HAP-1 (cell line): ENCODE measurements around the gene THSD7B.
"Not testable (repeated sequence)": the region's sequence is repeated elsewhere in the genome, so short reads cannot be mapped to it uniquely, and the experiment has no call there.

Experiments
- DNase-seq, 2 experiments: peaks; one replicate each; pipeline ENCODE4 v3.0.0-alpha.2; 2016 to 2020; ENCODE audit warnings: low spot score in 2 of 2
- H3K27me3 ChIP-seq: fragments of 250-450 bp; sonication (Bioruptor Pico); 2 replicates; pipeline ENCODE4 v1.5.1; 2020; ENCODE audit warnings: low read depth, mild to moderate bottlenecking, moderate library complexity
- H3K36me3 ChIP-seq: fragments of 250-450 bp; sonication (Bioruptor Pico); replicated peaks from 2 replicates; pipeline ENCODE4 v1.5.1; 2020; ENCODE audit warnings: mild to moderate bottlenecking
- H3K4me1 ChIP-seq: fragments of 250-450 bp; sonication (Bioruptor Pico); 2 replicates; pipeline ENCODE4 v1.5.1; 2020; ENCODE audit warnings: mild to moderate bottlenecking
- H3K4me3 ChIP-seq: fragments of 250-450 bp; sonication (Bioruptor Pico); 2 replicates; pipeline ENCODE4 v1.5.1; 2020; ENCODE audit warnings: mild to moderate bottlenecking, moderate library complexity
- H3K9me3 ChIP-seq: fragments of 250-450 bp; sonication (Bioruptor Pico); 2 replicates; pipeline ENCODE4 v1.5.1; 2020; ENCODE audit warnings: mild to moderate bottlenecking, moderate library complexity
- in situ Hi-C: fragments of 300-500 bp; cut with MboI; formaldehyde crosslinking; loops from 3 replicates; pipeline ENCODE4 v1.14.3; 2020; ENCODE audit warnings: low sequenced_read_pairs, inconsistent platforms, mixed read lengths

The THSD7B gene

DNA sequence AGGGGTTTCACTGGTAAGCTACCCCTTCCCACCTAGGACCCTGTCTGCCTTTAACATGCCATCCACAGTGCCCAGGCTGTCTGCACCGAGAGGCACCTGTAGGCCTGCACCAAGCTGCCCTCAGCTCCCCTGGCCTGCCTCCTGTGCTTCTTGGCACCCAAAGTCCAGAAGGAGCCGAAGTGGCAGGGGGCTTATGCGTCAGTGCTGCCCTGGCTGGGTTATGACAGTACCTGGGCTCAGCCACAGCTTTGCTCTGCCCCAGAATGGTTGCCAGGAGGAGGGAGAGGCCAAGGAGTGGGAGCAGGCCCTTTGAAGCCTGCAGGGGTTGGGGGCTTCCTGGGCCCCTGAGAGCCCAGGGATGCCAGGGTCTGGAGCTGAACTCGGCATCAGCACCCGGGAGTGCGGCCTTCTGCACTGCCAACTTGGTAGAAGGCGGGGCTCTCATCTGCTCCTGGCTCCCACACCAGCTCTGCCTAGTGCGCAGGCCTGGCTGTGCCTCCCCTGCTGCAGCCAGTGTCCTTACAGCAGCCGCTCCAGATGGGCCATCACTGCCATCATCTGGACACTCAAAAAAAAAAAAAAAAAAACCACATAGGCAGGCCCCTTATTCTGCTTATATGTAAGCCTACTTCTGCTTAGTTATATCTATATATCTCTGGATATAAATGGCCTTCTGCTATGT, 155.4 kb downstream of the THSD7B start:
- DNase-seq: no peak
- in situ Hi-C loops: no loop called here

DNA sequence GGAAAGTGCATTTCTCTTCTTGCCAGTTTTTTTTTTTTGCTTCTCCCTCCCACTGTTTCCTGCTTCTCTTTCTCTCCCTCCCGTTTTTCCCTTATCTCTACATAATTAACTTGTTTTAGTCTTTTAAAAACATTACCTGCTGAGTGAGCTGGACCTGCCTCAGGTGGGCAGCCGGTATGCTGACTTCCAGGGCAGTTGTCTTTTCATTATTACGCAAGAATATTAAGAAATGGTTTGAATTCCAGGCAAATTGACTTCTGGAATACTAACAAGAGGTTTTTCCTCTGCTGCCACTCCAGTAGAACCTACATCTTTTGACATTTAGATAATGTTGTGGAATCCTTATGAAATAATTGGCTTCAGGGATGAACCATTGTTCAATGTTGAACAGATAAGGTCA, 161.8 kb downstream of the THSD7B start:
- Histone ChIP-seq H3K4me3 (no peak overlapping the region), H3K36me3 (no peaks in the 10 kb centered on the region), H3K27me3 (no peaks in the 10 kb centered on the region), H3K9me3 (no peaks in the 10 kb centered on the region), H3K4me1 (no peaks in the 10 kb centered on the region)
- in situ Hi-C loops: no loop called here
- no peak for DNase-seq

More for the DNA sequence above, 155.4 kb downstream of the THSD7B start:
- H3K36me3 ChIP-seq: no peaks in the 10 kb centered on the region
- no peaks in the 10 kb centered on the region for H3K9me3 ChIP-seq
- no peaks in the 10 kb centered on the region for H3K27me3 ChIP-seq
- no peak overlapping the region for H3K4me3 ChIP-seq
- H3K4me1 ChIP-seq: no peaks in the 10 kb centered on the region

DNA sequence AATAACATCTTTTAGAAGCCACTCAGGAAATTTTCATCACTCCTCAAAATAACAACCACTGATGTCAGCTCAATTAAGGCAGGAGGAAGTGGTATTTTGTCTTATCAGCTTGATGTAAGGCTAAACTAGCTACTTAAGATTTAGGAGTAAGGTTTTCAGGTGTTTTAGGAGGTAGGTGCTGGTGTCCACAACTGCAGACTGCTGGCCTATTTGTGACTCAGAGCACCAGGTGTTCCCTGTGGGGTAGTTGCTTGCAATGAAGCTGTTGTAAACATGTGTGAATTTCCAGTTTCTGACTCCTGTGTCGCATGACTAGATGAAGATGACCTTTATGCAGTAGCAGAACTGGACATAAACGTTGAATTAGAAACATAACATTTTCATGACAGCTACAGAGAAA, 164.2 kb downstream of the THSD7B start:
- Histone ChIP-seq H3K36me3 (no peaks in the 10 kb centered on the region), H3K27me3 (no peaks in the 10 kb centered on the region), H3K4me1 (no peaks in the 10 kb centered on the region), H3K4me3 (no peak overlapping the region), H3K9me3 (no peaks in the 10 kb centered on the region)
- in situ Hi-C loops: no loop called here
- no peak for DNase-seq

DNA sequence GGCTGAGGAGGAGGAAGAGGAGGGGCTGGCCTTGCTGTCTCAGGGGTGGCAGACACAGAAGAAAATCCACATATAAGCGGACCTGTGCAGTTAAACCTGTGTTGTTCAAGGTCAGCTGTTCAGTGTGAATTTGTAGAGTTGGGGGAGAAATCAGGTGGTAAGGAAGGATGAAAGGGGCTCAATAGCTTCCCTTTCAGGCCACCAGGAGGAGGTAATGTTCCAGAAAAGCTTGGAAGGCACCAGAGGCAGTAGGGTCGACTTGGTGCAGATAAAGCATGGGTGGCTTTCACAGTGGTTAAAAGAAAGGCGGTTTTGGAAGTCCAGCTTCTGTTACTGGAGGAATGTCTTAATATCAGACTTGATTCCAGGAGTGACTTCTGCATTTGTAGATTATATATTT, 167.4 kb downstream of the THSD7B start:
- Histone ChIP-seq H3K36me3 (no peaks in the 10 kb centered on the region), H3K9me3 (no peaks in the 10 kb centered on the region), H3K27me3 (no peaks in the 10 kb centered on the region), H3K4me3 (no peak overlapping the region), H3K4me1 (no peaks in the 10 kb centered on the region)
- DNase-seq: peak; percentile 42 to 59
- in situ Hi-C loops: loop anchor here (5.0 kb wide), 1 partner anchor 905 kb away; no protein-coding TSS in a partner anchor

DNA sequence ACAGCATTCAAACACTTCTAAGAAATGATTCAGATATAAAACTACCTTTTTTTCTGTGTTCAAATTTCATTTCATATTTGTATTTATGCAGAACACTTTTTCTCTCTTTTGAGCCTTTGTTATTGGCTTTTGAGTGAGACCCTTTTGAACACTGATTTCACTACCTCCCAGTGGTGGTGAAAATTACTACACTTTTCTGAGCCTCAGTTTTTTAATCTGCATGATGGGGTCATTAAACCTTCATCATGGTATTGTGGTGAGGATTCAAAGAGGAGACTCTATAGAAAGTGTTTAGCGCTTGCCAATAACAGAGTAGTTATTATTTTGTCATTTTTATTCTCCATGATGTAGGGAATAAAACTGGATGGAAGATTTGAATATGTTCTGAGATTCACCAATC, 169.8 kb downstream of the THSD7B start:
- Histone ChIP-seq H3K36me3 (no peaks in the 10 kb centered on the region), H3K4me3 (no peak overlapping the region), H3K27me3 (no peaks in the 10 kb centered on the region), H3K4me1 (no peaks in the 10 kb centered on the region), H3K9me3 (no peaks in the 10 kb centered on the region)
- in situ Hi-C loops: no loop called here
- no peak for DNase-seq

DNA sequence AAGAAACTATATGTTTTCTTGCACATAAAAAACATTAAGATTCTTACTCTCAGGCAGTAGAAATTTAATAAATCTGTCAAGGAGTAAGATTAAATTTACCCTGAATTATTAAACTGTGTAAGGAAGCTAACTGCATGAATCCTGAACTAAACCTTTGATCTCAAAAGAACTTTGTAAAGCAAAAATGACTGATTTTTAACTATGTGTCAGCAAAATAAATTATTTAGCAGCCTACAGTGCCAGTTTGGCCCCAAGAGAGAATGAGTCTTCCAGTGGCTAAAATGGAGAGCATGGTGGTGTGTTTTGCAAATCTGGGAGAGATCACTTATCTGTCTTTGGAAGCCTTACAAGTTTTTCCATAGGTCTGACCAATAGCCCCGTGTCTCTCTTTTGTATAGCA, 190.7 kb downstream of the THSD7B start:
- Histone ChIP-seq H3K27me3 (no peaks in the 10 kb centered on the region), H3K4me1 (no peaks in the 10 kb centered on the region), H3K9me3 (no peaks in the 10 kb centered on the region), H3K36me3 (no peaks in the 10 kb centered on the region), H3K4me3 (no peak overlapping the region)
- DNase-seq: no peak
- in situ Hi-C loops: no loop called here

DNA sequence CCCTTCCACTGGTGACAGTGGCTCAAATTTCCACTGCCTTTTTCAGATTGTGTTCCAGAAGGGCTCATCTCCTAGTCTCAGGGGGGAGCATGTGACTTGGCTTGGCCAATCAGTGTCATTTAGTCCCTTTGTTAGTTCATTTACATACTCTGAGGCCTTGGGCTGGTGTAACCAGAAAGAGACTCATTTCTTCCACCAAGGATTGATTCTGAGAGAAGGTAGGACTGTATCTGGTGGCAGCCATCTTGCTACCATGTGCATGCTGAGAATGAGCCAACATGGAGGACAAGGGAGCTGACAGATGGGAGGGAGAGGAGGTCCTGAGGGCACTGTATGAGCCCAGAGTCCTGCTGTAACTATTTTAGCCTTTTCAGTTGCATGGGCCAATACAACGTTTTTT, 191.7 kb downstream of the THSD7B start:
- Histone ChIP-seq H3K27me3 (no peaks in the 10 kb centered on the region), H3K4me1 (no peaks in the 10 kb centered on the region), H3K4me3 (no peak overlapping the region), H3K9me3 (no peaks in the 10 kb centered on the region), H3K36me3 (no peaks in the 10 kb centered on the region)
- no peak for DNase-seq
- in situ Hi-C loops: no loop called here

DNA sequence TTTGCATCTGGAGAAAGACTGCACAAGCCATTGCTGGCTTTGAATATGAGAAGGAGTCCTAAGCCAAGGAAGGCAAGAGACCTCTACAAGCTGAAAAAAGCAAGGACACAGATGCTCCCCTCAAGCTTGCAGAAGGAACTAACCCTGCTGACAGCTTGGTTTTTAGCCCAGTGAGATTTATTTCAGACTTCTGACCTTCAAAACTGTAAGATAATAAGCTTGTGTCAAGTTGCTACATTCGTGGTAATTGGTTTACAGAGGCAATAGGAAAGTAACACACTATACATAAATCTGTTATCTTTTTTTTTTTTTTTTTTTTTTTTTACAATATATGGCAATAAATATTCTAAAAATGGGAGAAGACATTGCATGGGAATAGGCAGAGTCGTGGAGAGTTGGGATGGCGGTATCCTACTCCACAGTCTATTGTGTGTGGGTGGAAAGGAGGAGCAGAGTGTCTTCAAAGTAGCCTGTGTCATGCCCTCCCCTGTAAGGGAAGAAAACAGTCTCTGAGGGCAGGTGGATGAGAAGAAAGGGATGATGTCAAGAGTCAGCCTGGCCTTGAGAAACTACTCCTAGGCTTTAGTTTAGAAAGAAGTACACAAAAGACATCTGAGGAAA, 196.9 kb downstream of the THSD7B start:
- Histone ChIP-seq H3K9me3 (no peaks in the 10 kb centered on the region), H3K4me1 (no peaks in the 10 kb centered on the region), H3K4me3 (no peak overlapping the region), H3K27me3 (no peaks in the 10 kb centered on the region), H3K36me3 (no peaks in the 10 kb centered on the region)
- DNase-seq: no peak
- in situ Hi-C loops: no loop called here

DNA sequence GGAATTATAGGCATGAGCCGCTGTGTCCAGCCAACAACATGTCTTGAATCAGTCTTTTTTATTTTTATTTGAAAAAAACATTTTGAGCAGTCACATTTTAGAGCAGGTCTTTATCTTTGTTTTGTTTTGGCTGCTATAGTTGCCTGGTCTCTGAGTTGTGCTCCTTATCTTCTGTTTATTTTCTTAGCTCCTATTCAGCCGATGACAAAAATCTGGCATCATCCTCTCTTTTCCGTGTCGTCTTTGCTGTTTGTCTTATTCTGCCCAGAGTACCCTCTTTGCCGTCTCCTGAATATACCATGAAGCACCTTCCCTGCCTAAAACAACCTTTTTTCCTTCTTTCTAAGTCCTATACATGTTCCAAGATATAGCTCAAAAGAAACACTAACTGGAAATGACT, 201.1 kb downstream of the THSD7B start:
- no peaks in the 10 kb centered on the region for H3K27me3 ChIP-seq
- no peaks in the 10 kb centered on the region for H3K4me1 ChIP-seq
- H3K9me3 ChIP-seq: no peaks in the 10 kb centered on the region
- in situ Hi-C loops: no loop called here
- no peaks in the 10 kb centered on the region for H3K36me3 ChIP-seq
- DNase-seq: no peak
- no peak overlapping the region for H3K4me3 ChIP-seq

DNA sequence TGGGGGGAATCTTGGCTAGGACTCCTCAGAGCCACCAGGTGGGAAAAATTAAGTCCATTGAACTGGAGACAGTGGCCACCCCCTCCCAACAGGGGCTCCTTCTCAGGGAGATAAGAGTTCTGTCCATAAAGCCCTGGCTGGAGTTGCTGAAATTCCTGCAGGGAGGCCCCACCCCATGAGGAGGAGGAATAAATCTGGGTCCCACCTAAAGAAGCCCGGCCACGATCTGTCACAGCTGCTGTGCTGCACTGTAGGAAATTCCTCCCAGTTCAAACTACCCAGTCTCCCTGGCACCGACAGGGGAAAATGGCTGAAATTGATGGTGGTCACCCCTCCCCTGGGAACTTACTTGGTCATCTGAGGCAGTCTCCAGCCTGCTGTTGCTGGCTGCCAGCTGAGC, 215.0 kb downstream of the THSD7B start:
- no peaks in the 10 kb centered on the region for H3K9me3 ChIP-seq
- in situ Hi-C loops: no loop called here
- H3K27me3 ChIP-seq: no peaks in the 10 kb centered on the region
- no peaks in the 10 kb centered on the region for H3K36me3 ChIP-seq
- no peaks in the 10 kb centered on the region for H3K4me1 ChIP-seq
- no peak for DNase-seq
- no peak overlapping the region for H3K4me3 ChIP-seq

DNA sequence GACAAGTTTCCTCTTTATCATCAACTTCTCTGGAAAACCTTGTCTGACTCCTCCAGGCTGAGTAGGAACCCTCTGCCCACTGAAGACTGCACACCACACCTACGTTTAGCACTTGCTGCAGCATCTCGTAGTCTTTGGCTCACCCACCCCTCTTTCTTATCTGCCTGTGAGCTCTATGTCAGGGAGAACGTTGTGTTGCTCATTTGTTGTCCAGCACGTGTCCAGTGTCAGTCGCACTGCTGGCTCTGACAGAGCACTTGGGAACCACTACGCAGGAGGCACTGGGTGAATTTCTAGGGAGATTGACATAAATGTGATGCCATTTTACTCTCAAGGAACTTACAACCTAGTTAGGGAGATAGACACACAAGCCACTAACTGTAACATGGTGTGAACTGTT, 216.3 kb downstream of the THSD7B start:
- DNase-seq, H3K4me3 ChIP-seq, H3K36me3 ChIP-seq, H3K4me1 ChIP-seq, H3K9me3 ChIP-seq, H3K27me3 ChIP-seq, in situ Hi-C loops: not testable (repeated sequence)

DNA sequence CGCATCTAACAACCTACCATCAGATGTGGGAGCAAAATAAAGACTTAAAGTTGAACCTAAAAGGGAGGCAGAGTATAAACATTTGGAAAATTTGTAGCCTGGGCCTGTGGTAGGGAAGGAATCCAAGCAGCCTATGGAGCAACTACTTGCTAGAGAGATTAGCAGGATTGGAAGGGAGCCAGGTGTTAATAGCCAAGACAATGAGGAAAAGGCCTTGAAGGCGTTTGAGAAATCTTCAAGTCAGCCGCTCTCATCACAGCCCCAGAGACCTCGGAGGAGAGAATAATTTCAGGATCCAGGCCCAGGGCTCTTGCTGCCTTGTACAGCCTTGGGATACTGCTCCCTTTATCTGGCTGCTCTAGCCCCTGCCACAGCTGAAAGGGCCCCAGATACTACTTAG, 219.7 kb downstream of the THSD7B start:
- H3K4me3 ChIP-seq: no peak overlapping the region
- H3K27me3 ChIP-seq: no peaks in the 10 kb centered on the region
- peak in 1 of 2 experiments; percentile 7 for DNase-seq
- H3K36me3 ChIP-seq: no peaks in the 10 kb centered on the region
- H3K4me1 ChIP-seq: no peaks in the 10 kb centered on the region
- no peaks in the 10 kb centered on the region for H3K9me3 ChIP-seq
- in situ Hi-C loops: no loop called here

DNA sequence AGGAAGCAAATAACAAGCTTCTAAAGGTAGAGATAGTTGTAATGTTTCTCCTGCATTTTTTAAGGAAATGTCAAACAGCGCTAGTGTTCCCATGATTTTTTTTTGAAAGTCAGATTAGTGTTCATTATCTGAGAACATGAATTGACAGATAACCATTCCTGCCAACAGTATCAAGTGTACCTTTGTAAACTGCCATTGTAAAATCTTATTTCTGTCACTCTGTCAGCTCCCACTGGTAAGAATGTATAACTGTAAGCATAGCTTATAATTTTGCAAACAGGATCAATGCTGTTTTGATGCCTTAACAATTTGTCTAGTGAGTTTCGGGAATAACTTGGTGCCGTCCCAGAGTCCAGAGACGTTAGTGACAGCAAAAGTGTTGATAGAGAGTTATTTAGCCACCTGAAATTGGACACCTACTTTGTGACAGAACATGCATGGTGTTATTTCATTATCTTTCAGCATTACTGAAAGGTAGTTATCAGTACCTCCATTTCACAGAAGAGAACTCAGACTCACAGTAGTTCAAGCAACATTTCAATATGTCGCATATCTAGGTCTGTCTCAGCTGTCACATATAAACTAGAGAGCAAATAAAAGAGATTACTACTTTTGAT, 221.4 kb downstream of the THSD7B start:
- H3K4me3 ChIP-seq: no peak overlapping the region
- no peak for DNase-seq
- H3K9me3 ChIP-seq: no peaks in the 10 kb centered on the region
- in situ Hi-C loops: no loop called here
- no peaks in the 10 kb centered on the region; the same call in 1 of the 2 replicates for H3K27me3 ChIP-seq
- H3K36me3 ChIP-seq: no peaks in the 10 kb centered on the region
- no peaks in the 10 kb centered on the region for H3K4me1 ChIP-seq

DNA sequence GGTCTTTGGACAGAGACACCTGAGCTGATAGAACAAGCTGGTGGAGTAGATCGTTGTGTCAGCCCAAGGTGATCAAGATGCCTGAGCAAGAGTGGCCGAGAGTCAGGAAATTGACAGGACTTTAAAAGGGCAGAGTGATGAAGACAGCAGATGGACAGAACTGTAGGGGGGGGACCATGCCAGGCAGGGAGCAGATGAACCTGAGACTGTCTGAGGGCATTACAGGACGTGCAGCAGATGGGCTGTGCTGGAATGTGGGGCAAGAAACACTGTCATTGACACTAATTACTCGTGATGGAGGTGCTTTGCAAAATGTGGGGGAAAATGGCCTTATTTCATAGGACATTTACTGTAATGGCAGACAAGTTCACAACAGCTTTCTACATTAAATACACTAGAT, 225.0 kb downstream of the THSD7B start:
- H3K9me3 ChIP-seq: no peaks in the 10 kb centered on the region
- in situ Hi-C loops: no loop called here
- H3K27me3 ChIP-seq: no peaks in the 10 kb centered on the region; the same call in 1 of the 2 replicates
- H3K36me3 ChIP-seq: no peaks in the 10 kb centered on the region
- no peak overlapping the region for H3K4me3 ChIP-seq
- H3K4me1 ChIP-seq: no peaks in the 10 kb centered on the region
- DNase-seq: no peak
